ENCODE data around the gene PPP1R12B.

- no peak for TF ChIP-seq CTCF (conservative IDR thresholded peaks at IDR 0.05 in 1 of 2, IDR thresholded peaks at IDR 0.05 in 1 of 2; ENCODE audit: low read depth in 1 of 2, low read length in 2 of 2)
- no peak for TF ChIP-seq EZH2 (IDR thresholded peaks at IDR 0.05; ENCODE audit: low read length, missing control alignments)
Measured at GRCh38 chr1:202624088-202624780, 275.7 kb downstream of the PPP1R12B start.
